Brain microvascular endothelial cell (primary cell): ENCODE results near the gene MS4A10.

Experiments
- DNase-seq: peaks from one replicate; pipeline ENCODE4 v3.0.0-alpha.2; 2020
- H3K27ac ChIP-seq: fragments of 250-450 bp; sonication (Bioruptor Pico); 2 replicates; pipeline ENCODE4 v1.5.1; 2020; ENCODE audit warnings: mild to moderate bottlenecking, moderate library complexity
- H3K27me3 ChIP-seq: fragments of 250-450 bp; sonication (Bioruptor Pico); replicated peaks from 2 replicates; pipeline ENCODE4 v1.5.1; 2020; ENCODE audit warnings: mild to moderate bottlenecking
- H3K36me3 ChIP-seq: fragments of 250-450 bp; sonication (Bioruptor Pico); replicated peaks from 2 replicates; pipeline ENCODE4 v1.5.1; 2020; ENCODE audit warnings: mild to moderate bottlenecking
- H3K4me3 ChIP-seq: 2 replicates; pipeline ENCODE4 v1.5.1; 2011; ENCODE audit warnings: low read depth, mild to moderate bottlenecking, control low read depth, low read length, moderate library complexity
- in situ Hi-C: cut with HindIII; loops from 2 replicates; pipeline ENCODE4 v1.10.0; 2017; ENCODE audit warnings: low sequenced_read_pairs, low pct_ligation_motif_present
- TF ChIP-seq, protein P1 (sequence below): IDR thresholded peaks from 2 replicates; pipeline ENCODE4 v1.5.1; 2011; ENCODE audit warnings: low read depth, mild to moderate bottlenecking, moderate library complexity, low read length, control low read depth, inconsistent platforms; ENCODE audit errors: missing control alignments

MS4A10 gene

DNA sequence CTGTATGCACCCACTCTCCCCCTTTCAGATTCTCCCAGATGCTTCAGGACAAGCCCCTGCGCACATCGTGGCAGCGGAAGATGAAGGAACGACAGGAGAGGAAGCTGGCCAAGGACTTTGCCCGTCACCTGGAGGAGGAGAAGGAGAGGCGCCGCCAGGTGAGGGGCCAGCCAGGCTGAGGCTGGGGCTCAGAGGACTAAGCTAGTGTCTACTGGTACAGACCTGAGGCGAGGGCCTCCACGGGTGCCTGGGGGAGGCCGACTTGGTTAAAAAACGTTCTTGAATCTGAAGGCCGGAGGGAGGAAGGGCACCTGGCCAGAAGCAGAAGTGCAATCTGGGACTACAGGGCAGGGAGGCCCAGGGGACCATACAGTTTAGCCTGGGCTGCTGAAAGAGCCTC is 62.8 kb downstream of the MS4A10 start:
- no peak overlapping the region for H3K27ac ChIP-seq
- in situ Hi-C loops = no loop called here
- no peak for DNase-seq

DNA sequence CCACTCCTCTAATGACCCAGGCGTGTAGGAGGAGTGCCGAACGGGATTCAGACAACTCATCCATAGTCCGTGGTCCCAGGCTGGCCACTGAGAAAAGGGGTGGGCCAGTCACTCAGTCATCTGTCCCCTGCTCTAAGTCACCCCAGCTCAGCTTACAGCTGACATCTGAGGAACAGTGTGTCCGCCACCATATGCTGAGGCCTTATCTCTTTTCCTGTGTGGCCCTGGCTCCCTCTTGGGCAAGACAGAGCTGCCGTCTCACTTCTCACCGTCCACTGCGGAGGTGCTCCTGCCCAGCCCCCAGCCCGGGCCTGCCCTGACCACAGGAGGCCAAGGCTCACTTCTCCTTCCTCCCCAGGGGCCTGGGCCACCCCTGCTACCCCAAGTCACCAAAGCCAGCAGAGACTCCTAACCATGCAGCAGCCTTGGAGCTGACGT is 63.6 kb downstream of the MS4A10 start:
- Histone ChIP-seq H3K27ac (no peak overlapping the region), H3K36me3 (peaks cover 40% of the 10 kb centered on the region), H3K27me3 (no peaks in the 10 kb centered on the region), H3K4me3 (no peak overlapping the region)
- no peak for DNase-seq
- in situ Hi-C loops = no loop called here
- TF ChIP-seq, protein P1, sequence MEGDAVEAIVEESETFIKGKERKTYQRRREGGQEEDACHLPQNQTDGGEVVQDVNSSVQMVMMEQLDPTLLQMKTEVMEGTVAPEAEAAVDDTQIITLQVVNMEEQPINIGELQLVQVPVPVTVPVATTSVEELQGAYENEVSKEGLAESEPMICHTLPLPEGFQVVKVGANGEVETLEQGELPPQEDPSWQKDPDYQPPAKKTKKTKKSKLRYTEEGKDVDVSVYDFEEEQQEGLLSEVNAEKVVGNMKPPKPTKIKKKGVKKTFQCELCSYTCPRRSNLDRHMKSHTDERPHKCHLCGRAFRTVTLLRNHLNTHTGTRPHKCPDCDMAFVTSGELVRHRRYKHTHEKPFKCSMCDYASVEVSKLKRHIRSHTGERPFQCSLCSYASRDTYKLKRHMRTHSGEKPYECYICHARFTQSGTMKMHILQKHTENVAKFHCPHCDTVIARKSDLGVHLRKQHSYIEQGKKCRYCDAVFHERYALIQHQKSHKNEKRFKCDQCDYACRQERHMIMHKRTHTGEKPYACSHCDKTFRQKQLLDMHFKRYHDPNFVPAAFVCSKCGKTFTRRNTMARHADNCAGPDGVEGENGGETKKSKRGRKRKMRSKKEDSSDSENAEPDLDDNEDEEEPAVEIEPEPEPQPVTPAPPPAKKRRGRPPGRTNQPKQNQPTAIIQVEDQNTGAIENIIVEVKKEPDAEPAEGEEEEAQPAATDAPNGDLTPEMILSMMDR = no peak

More for the DNA sequence above, 62.8 kb downstream of the MS4A10 start:
- Histone ChIP-seq H3K4me3 (no peak overlapping the region), H3K27me3 (no peaks in the 10 kb centered on the region), H3K36me3 (peaks cover 40% of the 10 kb centered on the region)
- TF ChIP-seq, protein P1 = no peak

DNA sequence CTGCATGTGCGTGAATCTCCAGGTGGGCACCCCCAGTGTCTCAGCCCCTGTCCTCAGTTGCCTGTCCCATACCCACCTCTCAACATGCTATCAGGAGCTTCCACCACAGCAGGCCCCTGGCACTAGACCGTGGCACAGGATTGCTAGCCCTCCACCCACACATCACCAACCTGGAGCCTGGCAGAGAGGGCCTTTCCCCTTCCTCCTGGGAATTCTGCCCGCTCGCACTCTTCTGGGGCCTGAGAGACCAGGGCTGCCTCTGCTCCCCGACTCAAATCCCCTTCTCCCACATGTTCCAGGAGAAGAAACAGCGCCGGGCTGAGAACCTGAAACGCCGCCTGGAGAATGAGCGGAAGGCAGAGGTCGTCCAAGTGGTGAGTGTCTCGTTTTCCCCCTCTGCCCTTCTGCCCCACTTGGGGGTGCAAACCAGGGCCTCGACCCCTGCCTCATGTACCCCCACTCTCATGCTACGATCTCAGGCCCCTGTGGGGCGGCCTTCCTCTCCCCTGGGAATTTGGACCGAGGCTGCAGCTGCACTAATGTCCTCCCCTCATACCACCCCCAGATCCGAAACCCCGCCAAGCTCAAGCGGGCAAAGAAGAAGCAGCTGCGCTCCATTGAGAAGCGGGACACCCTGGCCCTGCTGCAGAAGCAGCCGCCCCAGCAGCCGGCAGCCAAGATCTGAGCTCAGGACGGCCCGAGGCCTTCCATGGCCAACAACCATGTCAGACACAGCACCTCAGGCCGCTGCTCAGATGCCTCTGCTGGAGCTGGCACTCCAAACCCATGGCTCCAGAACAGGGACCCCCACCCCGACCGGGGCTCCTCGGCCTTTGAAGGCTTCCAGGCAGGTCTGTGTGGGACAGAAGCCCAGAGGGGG is 64.7 kb downstream of the MS4A10 start:
- Histone ChIP-seq H3K36me3 (peaks cover 40% of the 10 kb centered on the region), H3K27ac (no peak overlapping the region), H3K27me3 (no peaks in the 10 kb centered on the region), H3K4me3 (no peak overlapping the region)
- TF ChIP-seq, protein P1 = no peak
- in situ Hi-C loops = no loop called here
- DNase-seq = no peak
